ENCODE results near the gene ANKIB1.

Gene ANKIB1

DNA sequence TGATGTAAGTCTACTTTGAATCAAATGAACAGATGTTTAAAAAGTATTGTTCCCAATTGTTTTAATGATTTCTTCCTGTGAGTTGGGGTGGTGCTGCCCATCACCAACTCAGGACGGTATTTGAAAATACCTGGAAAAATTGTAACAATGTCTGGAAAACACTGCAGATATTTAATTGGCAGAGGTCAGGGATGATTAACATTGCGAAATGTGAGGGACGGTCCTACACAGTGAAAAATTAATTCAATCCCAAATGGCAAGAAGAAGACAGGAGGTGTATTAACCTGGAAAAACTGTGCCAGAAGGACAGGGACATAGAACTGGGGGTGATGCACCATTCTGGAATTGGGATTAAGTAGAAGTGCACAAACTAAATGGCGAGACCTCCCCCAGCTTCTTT is 29.6 kb downstream of the ANKIB1 start:
- DNase-seq, result no peak

DNA sequence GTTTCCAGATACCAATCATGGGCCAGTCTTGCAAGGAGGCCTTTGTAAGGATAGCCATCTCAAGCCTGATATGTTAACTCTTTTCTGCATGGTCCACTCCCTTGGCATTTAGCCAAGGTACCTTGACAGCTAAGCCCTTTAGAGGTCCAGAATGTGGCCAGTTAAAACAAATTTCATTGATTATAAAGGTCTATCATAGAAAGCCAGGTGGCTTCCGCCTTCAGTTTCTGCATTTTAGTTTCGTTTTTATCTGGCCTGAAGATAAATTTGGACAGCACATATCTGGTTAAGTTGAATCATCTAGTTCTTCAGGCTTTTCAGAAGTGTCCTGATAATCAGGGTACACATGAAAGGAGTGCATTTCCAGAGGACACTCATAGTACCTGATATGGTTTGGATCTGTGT is 30.7 kb downstream of the ANKIB1 start:
- DNase-seq, result no peak

DNA sequence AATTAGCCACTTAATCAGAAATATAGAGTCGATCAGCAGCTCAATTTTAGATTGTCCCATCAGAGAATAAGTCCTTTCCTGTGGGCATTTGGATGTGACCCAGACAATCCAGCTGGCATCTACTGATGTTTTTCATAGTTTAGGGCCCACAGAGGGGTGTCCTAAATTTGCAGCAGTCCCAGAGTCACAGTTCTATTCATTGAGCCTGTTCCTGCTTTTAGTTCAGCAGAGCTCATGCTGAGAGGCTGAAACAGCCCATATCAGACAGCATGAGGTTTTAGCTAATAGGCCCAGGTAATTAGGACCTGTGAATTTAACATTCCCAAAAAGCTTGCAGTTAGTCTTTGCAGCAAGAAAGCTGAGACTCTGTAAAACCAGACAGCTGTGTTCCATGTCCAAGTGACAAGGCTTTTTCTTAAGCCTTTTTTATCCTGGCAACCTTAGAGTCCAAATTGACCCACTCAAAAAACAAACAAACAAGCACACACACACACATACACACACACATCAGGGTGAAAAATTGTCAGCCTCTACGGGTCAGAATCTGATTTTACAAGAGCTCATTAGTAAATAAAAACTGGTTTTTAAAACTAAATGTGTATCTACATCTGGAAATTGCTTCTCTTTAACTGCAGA is 33.7 kb downstream of the ANKIB1 start:
- DNase-seq, result no peak

DNA sequence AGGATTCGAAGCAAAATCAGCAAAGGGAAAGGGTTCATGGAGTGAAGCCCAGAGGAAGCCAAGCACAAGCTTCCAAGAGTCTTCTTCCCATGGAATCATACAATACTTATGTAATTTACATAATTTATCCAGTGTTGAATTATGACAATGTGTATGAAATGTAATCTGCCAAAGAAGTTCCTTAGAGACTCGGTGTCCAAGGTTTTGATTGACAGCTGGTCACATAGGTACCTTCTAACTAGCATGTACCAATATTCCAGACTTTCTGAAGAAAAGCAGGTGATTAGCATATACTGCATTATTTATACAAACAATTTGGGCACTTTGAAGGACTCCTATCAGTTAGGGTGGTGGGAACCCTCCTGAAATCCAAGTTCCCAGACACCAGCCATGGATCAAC is 35.3 kb downstream of the ANKIB1 start:
- DNase-seq, result no peak

DNA sequence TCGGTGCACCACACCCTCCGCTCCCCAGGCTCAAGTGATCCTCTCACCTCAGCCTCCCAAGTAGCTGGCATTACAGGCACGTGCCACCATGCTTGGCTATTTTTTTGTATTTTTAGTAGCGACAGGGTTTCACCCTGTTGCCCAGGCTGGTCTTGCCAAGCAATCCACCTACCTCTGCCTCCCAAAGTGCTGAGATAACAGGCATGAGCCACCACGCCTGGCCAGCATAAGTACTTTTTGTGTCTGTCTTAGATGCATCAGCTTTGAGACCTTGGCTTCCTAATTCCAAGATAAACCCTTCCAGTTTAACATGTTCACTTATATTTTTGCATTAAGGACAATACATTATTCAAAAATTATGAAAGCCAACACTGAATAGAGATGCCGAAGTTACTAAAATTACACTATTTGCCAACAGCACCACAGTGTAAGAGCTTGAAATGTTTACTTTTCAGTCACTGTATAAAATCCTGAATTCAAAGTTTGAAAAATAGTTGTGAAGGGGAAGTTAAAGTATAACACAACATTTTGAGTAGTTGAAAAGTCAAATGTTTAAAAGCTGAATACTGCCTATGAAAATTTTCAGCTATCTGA is 36.5 kb downstream of the ANKIB1 start:
- no peak for DNase-seq

DNA sequence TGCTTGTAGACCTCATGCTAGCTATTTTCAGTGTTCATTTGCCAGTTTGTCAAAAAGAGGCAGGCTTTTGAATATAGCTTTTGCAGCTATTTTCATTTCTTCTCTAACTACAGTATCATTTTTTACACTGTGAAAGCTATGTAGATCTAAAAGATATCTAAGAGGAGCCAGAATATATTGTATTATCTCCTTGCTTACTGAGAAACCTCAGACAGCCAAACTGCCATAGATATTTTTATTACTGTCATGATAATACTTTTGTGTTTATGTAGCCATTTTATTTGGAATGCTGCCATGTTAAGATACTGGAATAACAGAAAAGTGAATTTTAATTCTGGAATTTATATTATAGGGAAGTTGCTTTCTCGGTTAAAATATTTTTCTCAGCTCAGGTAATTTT is 37.2 kb downstream of the ANKIB1 start:
- no peak for DNase-seq

DNA sequence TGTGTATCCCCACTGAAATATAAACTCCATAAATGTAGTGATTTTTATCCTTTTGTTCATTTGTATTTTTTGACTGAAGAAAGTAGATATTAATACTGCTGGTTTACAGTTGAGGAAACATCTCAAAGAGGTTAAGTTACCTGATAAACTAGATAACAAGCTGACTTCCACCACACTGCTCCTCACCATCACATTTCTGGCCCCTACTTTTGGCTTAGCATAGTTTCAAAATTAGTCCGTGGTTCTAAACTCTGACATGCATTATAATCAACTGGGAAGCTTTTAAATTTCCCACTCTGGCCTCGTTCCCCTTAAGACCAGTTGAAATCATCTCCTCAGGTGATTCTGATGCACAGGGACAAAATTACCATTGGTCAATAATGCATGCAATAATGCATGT is 43.5 kb downstream of the ANKIB1 start:
- no peak for DNase-seq

DNA sequence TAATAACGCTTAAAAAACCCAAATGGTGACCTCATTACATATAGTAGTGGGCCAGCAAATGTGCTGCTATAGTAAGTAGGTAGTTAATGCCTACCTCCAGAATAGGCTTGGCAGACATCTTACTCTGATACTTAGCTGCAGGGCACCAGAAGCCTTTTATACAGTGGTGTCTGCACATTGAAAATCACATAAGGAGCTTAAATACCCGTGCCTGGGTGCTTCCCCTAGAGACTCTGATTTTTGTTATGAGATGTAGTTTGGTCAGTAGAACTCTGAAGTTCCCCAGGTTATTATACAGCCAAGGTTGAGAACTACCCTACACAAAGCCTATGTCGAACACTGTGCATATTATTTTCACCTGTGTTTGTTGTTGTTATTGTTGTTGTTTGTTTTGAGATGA is 47.2 kb downstream of the ANKIB1 start:
- DNase-seq, result no peak

DNA sequence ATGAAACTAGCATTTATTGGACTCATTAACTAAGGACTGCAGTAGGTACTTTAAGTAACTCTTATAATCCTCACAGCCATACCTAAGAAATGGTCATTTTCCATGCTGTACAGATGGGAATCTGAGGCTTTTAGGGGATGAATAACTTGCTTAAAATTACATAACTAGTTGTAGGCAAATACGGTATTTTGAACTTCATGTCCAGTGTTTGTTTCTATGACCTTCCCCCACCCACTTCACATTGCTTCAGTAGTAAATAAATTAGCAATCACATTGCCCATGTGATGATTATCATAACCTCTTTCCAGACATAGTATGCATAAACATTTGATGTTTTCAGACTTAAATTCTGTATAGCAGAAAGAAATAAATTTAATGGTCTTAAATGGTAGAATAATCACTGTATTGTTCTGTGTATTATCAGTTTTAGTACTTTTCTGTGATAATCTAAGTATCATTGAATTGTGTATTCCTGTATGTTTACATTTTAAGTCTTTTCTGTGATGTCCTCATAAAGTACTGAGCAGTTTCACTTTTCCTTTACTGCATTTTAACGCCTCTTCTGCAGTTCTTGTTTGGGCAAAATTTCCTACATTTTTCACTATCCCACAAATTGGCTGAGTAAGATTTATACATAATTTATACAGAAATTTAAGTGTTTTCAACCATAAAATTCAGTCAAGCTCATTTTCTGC is 48.3 kb downstream of the ANKIB1 start:
- no peak for DNase-seq

DNA sequence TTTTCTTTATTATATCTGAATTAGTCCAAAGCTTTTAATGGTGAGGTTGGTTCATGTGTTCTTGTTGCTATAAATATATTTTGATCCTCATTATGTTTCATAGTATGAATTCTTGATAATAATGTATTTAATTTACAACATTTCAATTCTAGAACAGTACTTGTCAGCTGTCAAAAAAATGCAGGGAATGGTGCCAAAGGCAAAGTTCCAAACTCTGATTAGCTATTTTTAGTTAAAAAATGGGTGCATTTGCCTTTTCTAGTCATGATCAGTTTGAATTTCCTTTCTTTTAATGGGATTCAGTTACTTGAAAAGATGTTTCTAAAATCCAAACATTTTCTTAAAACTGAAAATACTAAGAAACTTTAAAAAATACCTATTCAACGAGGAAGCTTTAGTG is 49.6 kb downstream of the ANKIB1 start:
- DNase-seq, result no peak

DNA sequence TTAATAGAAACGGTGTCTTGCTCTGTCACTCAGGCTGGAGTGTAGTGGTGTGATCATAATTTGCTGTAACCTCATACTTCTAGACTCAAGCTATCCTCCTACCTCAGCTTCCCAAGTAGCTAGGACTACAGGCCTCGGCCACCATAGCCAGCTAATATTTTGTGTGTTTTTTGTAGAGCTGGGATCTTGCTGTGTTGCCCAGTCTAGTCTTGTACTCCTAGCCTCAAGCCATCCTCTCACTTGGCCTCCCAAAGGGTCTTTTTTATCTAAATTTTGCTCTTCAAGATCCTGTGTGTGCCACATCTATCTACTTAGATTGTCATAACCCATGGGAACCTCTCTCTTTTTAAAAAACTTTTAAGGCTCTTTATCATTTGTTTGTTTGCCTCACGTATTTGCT is 50.5 kb downstream of the ANKIB1 start:
- DNase-seq, result no peak

DNA sequence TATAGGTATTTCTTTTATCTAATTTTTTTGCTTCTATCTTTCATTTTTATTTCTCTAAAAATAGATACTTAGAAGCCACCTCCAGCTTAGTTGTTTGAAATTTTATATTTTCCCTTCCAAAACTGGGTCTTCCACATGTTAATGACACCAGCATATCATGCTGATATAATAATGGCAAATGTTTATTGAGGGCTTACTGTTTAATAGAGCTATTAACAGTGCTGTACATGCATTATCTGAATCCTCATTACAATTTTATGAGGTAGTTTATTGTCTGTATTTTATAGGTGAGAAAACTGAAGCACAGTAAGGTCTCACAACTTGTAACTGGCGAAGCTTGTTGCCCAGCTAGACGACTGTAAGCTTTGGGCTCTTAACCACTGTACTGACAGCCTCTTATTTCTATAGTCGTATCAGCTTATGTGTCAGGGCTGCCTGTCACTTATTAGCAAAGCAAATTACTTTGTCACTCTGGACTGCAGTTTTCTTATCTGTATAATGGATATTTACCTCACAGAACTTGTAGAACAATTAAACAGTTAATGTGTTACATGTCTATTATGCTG is 51.2 kb downstream of the ANKIB1 start:
- DNase-seq, result no peak

DNA sequence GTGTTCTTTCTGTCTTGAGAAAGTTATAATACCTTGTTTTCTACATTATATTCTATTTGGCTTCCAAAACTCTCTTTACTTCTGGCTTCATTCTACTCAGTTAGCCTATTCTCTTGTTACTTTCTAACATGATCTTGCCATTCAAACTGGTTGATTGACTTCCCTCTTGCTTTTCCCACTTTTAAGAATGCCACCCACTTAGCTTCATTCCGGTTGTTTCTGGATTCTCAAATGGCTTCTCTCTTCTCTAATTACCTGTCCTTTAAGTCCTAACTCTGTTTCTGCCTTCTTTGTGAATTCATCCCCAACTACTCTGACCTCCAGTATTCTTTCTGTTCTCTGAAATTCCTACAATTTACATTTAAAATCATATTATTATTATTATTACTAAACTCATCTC is 52.0 kb downstream of the ANKIB1 start:
- no peak for DNase-seq

DNA sequence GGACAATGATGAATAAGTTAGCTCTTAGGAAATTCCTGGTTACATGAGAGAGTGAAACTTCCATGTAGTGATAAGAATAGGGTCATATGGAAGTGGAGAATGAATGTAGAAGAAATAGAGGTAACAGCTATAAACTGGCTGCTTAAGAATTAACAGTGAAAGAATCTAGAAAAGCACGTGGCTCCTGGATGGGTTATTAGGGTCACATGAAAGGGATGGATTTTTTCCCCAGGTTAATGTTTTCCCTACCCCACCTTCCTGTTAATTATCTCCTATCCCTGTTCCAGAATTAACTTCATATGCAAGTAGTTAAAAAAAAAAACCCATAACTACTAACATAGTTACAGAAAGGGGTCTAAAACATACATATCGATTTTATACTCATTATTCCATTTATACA is 58.0 kb downstream of the ANKIB1 start:
- no peak for DNase-seq

DNA sequence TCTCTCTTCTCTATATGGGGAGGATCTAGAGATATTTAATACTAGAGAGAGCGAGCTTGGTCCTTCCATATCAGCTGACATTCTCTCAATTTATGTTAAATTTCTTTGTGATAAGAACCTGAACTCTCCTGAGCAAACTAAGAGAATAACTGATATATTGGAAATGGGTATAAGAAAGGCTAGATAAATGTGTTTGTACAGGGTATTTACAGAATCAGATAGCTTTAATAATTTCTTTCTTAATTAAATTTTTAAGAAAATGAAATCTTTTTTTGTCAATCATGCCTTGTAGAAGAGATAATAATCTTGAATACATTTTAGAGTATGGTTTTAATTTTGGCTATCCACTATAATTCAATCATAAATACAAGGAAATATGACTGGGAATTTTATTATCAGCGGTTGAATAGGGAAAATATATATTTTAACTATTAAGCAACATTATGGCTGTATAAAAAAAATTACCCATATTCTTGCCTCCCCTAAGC is 58.7 kb downstream of the ANKIB1 start:
- DNase-seq, result no peak

DNA sequence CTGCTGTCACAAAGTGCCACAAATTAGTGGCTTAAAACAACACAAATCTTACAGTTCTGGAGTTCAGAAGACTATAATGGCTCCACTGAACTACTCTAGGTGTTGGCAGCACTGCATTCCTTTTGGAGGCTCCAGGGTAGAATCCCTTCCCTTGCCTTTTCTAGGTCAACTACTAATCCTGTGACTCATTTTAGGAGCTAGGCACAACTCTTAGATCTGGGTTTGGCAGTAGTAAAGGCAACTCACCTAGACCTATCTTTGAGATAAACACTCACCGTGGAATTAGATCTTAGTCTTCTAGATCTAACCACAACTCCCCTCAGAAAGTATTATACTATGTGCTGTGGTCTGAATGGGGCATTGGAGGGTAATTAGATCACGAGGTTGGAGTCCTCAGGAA is 60.4 kb downstream of the ANKIB1 start:
- no peak for DNase-seq

DNA sequence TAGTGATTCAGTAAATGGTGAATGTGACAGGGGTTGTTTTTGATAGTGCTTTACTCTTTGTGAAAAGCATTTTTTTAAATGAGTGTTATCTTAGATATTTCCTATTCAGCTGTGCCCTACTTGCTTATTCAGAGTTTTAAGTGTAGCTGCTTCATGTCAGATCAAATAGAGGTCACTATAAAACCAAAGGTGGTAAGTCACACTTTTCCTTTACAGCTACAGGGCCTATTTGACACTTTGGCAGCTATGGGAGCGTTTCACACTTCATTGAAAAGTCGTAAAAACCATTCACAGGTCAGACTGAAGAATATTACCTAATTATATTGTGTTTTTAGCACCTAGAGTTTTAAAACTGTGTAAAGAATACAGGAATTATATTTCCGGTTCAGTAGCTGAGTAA is 67.3 kb downstream of the ANKIB1 start:
- no peak for DNase-seq

DNA sequence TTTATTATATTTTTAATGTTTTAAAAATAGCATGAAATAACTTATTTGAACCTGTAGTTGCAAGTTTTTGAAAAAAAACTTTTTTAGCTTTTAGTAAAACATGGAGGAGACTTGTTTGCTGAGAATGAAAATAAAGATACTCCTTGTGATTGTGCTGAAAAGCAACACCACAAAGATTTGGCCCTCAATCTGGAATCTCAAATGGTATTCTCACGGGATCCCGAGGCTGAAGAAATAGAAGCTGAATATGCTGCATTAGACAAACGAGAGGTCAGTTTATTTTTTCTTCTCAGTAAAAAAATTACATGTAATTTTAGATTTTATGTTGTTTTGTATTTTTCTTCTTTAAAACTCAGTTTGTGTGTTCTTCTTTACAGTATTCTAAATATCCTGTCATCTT is 73.5 kb downstream of the ANKIB1 start:
- DNase-seq, result no peak

DNA sequence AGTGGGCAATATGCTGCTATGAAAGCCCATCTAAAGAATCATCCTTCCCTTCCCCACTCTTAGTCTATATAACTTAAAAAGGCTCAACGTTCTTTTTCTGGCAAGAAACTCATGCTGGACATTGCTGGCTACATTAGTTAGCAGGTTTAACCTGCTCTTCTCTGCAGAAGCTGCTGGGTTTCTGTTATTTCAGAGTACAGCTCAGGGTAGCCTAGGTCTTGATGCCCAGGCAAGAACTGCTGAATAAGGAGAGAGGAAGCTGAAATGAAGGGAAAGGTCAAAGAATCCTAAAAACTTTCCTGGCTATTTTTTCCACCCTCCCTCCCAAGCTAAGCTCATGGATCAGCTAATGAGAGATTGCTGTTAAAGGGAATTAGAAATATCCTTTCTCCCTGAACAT is 79.4 kb downstream of the ANKIB1 start:
- no peak for DNase-seq

DNA sequence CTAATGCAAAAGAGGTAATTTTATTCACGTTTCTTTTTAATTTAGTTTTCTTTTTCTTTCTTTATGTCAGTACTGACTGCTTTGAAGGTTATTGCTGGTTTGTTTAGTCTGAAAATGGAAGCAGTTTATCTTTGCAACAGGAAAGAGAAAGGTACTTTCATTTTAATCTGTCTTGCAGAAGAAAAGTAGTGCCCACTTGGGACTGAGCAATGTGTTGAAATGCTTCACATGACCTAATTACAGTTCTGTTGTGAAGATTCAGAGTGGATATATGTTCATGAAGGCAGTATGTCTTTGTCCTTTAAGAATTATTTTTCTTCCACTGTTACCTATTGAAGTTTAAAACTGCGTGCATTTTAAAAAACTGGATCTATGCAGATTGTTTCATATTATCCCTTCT is 80.1 kb downstream of the ANKIB1 start:
- no peak for DNase-seq

DNA sequence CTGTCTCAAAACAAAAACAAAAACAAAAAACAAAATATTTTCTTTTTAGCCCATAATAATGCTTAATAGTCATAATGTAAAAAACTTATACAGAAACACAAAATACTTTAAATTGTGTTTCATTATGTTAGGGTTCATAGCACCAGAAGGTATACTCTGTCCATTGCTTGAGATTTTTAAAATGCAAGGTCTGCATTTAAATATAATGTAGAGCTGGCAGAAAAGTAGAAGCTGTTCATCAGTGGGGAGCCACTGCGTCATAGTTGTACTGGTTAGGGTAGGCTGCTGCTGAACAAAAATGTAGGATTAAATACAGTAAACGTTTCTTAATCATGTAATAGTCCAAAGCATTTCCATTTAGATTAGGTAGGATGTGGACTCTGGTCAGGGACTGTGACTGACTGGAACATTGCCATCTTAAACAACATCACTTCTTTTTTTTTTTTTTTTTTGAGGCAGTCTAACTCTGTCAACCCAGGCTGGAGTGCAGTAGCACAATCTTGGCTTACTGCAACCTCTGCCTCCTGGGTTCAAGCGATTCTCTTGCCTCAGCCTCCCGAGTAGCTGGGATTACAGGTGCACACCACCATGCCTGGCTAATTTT is 85.2 kb downstream of the ANKIB1 start:
- DNase-seq, result no peak

DNA sequence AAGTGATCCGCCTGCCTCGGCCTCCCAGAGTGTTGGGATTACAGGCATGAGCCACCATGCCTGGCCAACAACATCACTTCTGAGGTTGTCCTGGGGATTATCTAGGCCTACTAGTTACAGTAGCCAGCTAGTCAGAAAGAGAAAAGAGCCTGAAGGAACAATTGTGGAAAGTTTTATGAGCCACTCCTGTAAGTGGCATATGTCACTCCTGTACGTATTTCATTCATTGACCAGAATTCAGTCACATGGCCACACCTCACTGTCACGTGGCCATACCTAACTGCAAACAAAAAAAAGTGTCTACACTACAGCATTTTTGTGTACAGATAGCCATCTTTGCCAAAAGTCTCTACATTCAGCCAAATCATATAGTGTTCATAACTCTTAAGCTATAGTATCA is 85.7 kb downstream of the ANKIB1 start:
- no peak for DNase-seq

DNA sequence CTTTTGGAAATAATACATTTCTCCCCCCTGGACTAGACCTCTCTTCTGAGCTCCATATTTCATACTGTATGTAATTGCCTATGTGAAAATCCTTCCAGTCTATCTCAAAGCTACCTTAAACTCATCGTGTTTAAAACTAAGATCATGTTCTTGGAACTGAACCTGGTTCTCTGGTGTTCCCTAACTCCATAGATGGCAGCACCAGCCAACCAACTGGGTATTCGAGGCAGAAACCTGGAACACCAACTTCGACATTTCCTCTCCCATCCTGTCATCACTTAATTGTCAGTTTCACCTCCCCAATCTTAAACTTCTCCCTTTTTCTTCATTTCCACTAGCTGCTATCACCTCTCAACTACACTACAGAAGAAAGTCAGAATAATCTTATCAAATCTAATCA is 87.0 kb downstream of the ANKIB1 start:
- DNase-seq, result no peak

DNA sequence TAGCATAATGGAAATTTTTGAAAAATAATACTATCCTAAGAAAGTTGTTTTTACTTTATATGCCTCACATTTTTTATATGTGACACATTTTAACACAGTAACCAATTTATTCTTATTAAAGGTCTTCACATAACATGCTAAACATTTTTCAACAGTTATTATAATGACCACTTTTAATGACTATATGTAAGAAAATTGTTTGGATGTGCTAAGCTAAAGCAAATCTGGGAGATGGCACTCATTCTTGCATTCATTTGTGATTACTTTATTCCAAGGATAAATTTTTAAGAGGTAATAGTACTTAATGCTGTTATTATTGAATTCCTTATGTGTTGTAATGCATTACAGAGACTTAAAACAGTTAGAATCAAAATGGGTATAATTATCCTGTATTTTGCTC is 88.1 kb downstream of the ANKIB1 start:
- no peak for DNase-seq

Measured in activated CD8-positive, alpha-beta memory T cell treated with anti-CD3 and anti-CD28 coated beads for 24 hours (primary cell).